ENCODE data around the gene GFPT1. TPM values are rescaled to one million over a fixed set of nuclear protein-coding genes. Genes with fewer than 3 reads are reported as not detected.

GFPT1 gene
- 30.3 and 46.1 TPM in 2 replicates for total RNA-seq

GRCh38 chr2:69386789-69387734 is at the start of gene GFPT1:
TSS of gene GFPT1 (minus strand) at chr2:69387227. CDS start at chr2:69387071, 156 bp downstream.

Other genes with a start within 250 kb of the GFPT1 start
- gene NFU1, start 50.2 kb upstream of the GFPT1 start, total RNA-seq, result 61.7 and 66.8 TPM in 2 replicates

All from myometrial cell (primary cell).